PFSK-1 (cell line): Measurements from ENCODE around the gene SNX9.

Experiments
- FOXP2 ChIP-seq: optimal IDR thresholded peaks from 2 replicates; pipeline ENCODE3; 2011; ENCODE audit warnings: borderline replicate concordance, control low read depth, inconsistent platforms; ENCODE audit not compliant: insufficient read depth; ENCODE audit errors: extremely low read length, extremely low read depth
- TAF1 ChIP-seq: IDR thresholded peaks from 2 replicates; pipeline ENCODE4 v1.6.1; 2012; ENCODE audit warnings: low read length, control low read depth, borderline replicate concordance; ENCODE audit not compliant: insufficient read depth

GRCh38 chr6:157849288-157850017 is 26.4 kb downstream of the SNX9 start:
- TF ChIP-seq FOXP2 (no peak), TAF1 (no peak)
